CD14-positive monocyte (primary cell): ENCODE measurements around the gene PEX5. TPM values are rescaled to one million over a fixed set of nuclear protein-coding genes. Genes with fewer than 3 reads are reported as not detected.

Experiments
- DNase-seq, 3 donors: peaks; one replicate each; pipeline ENCODE4 v3.0.0-alpha.2; 2011 to 2022
- H2AFZ ChIP-seq: 2 replicates; pipeline ENCODE4 v1.6.0; 2012; ENCODE audit warnings: mild to moderate bottlenecking, low read depth, low read length, inconsistent platforms; ENCODE audit not compliant: insufficient read depth, poor library complexity, severe bottlenecking
- H3K27ac ChIP-seq, 2 donors: 1 replicate in 1 of 2; 2 replicates in 1 of 2; pipeline ENCODE4 v1.5.1; 2012 to 2013; ENCODE audit warnings: low read length in 2 of 2, control low read depth in 1 of 2, inconsistent platforms in 1 of 2, low read depth in 1 of 2, mild to moderate bottlenecking in 1 of 2
- H3K27me3 ChIP-seq, 2 donors: one replicate each; pipeline versions ENCODE4 v1.6.0 to v1.6.1; 2011 to 2013; ENCODE audit warnings: low read length in 2 of 2; ENCODE audit not compliant: control insufficient read depth in 2 of 2, insufficient read depth in 2 of 2
- H3K36me3 ChIP-seq, 2 donors: replicated peaks in 1 of 2; 1 replicate in 1 of 2; 2 replicates in 1 of 2; pipeline versions ENCODE4 v1.5.1 to v1.6.1; 2012 to 2013; ENCODE audit warnings: low read length in 2 of 2, control low read depth in 1 of 2, inconsistent platforms in 1 of 2, mild to moderate bottlenecking in 1 of 2; ENCODE audit not compliant: insufficient read depth in 2 of 2, control insufficient read depth in 1 of 2
- H3K4me1 ChIP-seq, 2 donors: 1 replicate in 1 of 2; 2 replicates in 1 of 2; pipeline versions ENCODE4 v1.5.1 to v1.6.1; 2012 to 2013; ENCODE audit warnings: low read length in 2 of 2, control low read depth in 1 of 2, inconsistent platforms in 1 of 2, mild to moderate bottlenecking in 1 of 2, moderate library complexity in 1 of 2; ENCODE audit not compliant: insufficient read depth in 2 of 2, control insufficient read depth in 1 of 2
- H3K4me2 ChIP-seq: replicated peaks from 2 replicates; pipeline ENCODE3; 2012; ENCODE audit warnings: low read length, moderate library complexity, mild to moderate bottlenecking; ENCODE audit not compliant: poor library complexity, severe bottlenecking; ENCODE audit errors: extremely low read depth
- H3K4me3 ChIP-seq, 3 experiments: fragments of 200-600 bp in 1 of 3; sonication (generic) in 1 of 3; replicated peaks in 1 of 3; 1 replicate in 2 of 3; 2 replicates in 1 of 3; pipeline ENCODE4 v1.5.1; 2011 to 2013; ENCODE audit warnings: low read length in 3 of 3, mild to moderate bottlenecking in 3 of 3, control low read depth in 2 of 3, low read depth in 2 of 3, inconsistent platforms in 1 of 3, moderate library complexity in 1 of 3
- H3K79me2 ChIP-seq: 2 replicates; pipeline ENCODE4 v1.6.0; 2012; ENCODE audit warnings: mild to moderate bottlenecking, control low read depth, inconsistent platforms, low read length, moderate library complexity; ENCODE audit not compliant: insufficient read depth
- H3K9ac ChIP-seq: 2 replicates; pipeline ENCODE4 v1.6.0; 2017; ENCODE audit warnings: low read length, mild to moderate bottlenecking; ENCODE audit not compliant: insufficient read depth, poor library complexity, severe bottlenecking
- H3K9me3 ChIP-seq, 2 donors: replicated peaks in 1 of 2; 1 replicate in 1 of 2; 2 replicates in 1 of 2; pipeline versions ENCODE4 v1.5.1 to v1.6.1; 2012 to 2013; ENCODE audit warnings: low read length in 2 of 2, control low read depth in 1 of 2; ENCODE audit not compliant: control insufficient read depth in 1 of 2, insufficient read depth in 1 of 2
- H4K20me1 ChIP-seq: 2 replicates; pipeline ENCODE4 v1.6.0; 2012; ENCODE audit warnings: mild to moderate bottlenecking, low read length, control low read depth, moderate library complexity; ENCODE audit not compliant: insufficient read depth
- H3K27ac Mint-ChIP-seq, 7 donors: one replicate each; pipeline ENCODE4 v1.8.0; 2020; ENCODE audit warnings: mild to moderate bottlenecking in 7 of 7, mixed read lengths in 7 of 7, moderate library complexity in 6 of 7, inconsistent platforms in 2 of 7
- H3K27me3 Mint-ChIP-seq, 3 donors: one replicate each; pipeline ENCODE4 v1.8.0; 2021 to 2022; ENCODE audit warnings: low read depth in 3 of 3, mild to moderate bottlenecking in 3 of 3, mixed read lengths in 3 of 3, moderate library complexity in 3 of 3, inconsistent platforms in 1 of 3
- H3K36me3 Mint-ChIP-seq, 2 donors: one replicate each; pipeline ENCODE4 v1.8.0; 2020; ENCODE audit warnings: mixed read lengths in 2 of 2, inconsistent platforms in 1 of 2, mild to moderate bottlenecking in 1 of 2
- H3K4me1 Mint-ChIP-seq: one replicate; pipeline ENCODE4 v1.8.0; 2020; ENCODE audit warnings: mild to moderate bottlenecking, mixed read lengths
- H3K4me3 Mint-ChIP-seq, 2 donors: one replicate each; pipeline ENCODE4 v1.8.0; 2020; ENCODE audit warnings: mild to moderate bottlenecking in 2 of 2, mixed read lengths in 2 of 2, moderate library complexity in 1 of 2
- H3K9me3 Mint-ChIP-seq, 7 donors: one replicate each; pipeline ENCODE4 v1.8.0; 2020 to 2022; ENCODE audit warnings: mixed read lengths in 7 of 7, mild to moderate bottlenecking in 6 of 7, moderate library complexity in 6 of 7, inconsistent platforms in 2 of 7
- WGBS: methylation state at CpG from one replicate; pipeline ENCODE4 v1.1.5; 2013; ENCODE audit warnings: missing lambda C conversion rate; ENCODE audit not compliant: insufficient coverage; 5-methylcytosine and 5-hydroxymethylcytosine counted together
- intact Hi-C, 2 donors: fragments of 100-400 bp; cut with micrococcal nuclease; formaldehyde crosslinking; loops; one replicate each; pipeline versions ENCODE4 v1.15.0 to v1.15.1; 2023
- polyA plus RNA-seq, 3 donors: library from polyadenylated mRNA; depleted of rRNA in 1 of 3; unstranded in 2 of 3; stranded (reverse) in 1 of 3; fragments of 300-500 nt in 2 of 3; fragments of >200 nt in 1 of 3; fragmentation: Illumina TruSeq in 2 of 3; gene quantifications; 1 replicate in 2 of 3; 2 replicates in 1 of 3; pipeline ENCODE4 v1.2.3, GENCODE V29; 2012 to 2021
- TF ChIP-seq, protein P1 (sequence below): fragments of 200-600 bp; IDR thresholded peaks from one replicate; pipeline ENCODE4 v1.8.0; 2022; ENCODE audit warnings: antibody characterized with exemption, mild to moderate bottlenecking

PEX5 gene
- polyA plus RNA-seq, 3 donors, result 4.3 to 11.3 (median 7.1) TPM

DNA sequence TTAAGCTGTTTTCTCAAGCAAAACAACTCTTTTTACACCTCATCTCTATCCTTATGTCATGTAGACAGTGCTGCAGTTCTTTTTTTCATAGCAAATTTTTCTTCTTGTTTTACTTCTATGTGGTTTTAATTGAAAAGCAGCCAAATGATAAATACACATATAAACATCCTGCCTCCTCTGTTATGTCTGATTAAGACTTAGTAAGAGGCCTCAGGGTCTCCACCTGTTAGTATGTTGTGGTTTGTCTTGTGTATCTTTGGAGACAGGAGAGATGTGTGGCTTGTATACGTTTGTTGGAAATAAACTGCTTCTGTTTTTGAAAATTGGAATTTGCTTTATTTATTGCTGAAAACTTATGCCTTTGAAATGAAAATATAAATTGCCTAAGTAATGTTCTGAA lies 32.0 kb downstream of the PEX5 start:
- intact Hi-C loops, result loop anchor here (5.0 to 10.0 kb wide), 3 partner anchors 236 to 583 kb away; no protein-coding TSS in a partner anchor
- DNase-seq, result no peak
- no peaks in the 10 kb centered on the region for H3K36me3 Mint-ChIP-seq
- peaks cover 0 to 2% (median 0%) of the 10 kb centered on the region in 3 donors for H3K27me3 Mint-ChIP-seq
- Histone ChIP-seq H3K9me3 (no peaks in the 10 kb centered on the region), H3K27me3 (no peaks in the 10 kb centered on the region), H3K4me1 (no peaks in the 10 kb centered on the region), H3K4me2 (no peak overlapping the region), H2AFZ (no peak overlapping the region), H3K79me2 (no peaks in the 10 kb centered on the region), H3K4me3 (no peak overlapping the region), H3K27ac (no peak overlapping the region), H4K20me1 (no peaks in the 10 kb centered on the region), H3K9ac (no peak overlapping the region), H3K36me3 (no peaks in the 10 kb centered on the region)
- H3K9me3 Mint-ChIP-seq, result peaks cover 0 to 5% (median 3%) of the 10 kb centered on the region in 7 donors
- TF ChIP-seq, protein P1, sequence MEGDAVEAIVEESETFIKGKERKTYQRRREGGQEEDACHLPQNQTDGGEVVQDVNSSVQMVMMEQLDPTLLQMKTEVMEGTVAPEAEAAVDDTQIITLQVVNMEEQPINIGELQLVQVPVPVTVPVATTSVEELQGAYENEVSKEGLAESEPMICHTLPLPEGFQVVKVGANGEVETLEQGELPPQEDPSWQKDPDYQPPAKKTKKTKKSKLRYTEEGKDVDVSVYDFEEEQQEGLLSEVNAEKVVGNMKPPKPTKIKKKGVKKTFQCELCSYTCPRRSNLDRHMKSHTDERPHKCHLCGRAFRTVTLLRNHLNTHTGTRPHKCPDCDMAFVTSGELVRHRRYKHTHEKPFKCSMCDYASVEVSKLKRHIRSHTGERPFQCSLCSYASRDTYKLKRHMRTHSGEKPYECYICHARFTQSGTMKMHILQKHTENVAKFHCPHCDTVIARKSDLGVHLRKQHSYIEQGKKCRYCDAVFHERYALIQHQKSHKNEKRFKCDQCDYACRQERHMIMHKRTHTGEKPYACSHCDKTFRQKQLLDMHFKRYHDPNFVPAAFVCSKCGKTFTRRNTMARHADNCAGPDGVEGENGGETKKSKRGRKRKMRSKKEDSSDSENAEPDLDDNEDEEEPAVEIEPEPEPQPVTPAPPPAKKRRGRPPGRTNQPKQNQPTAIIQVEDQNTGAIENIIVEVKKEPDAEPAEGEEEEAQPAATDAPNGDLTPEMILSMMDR, result no peak
- H3K4me3 Mint-ChIP-seq, result no peak overlapping the region
- whole genome bisulfite sequencing, result no CpG with 5 or more reads among the region's 1 CpG
- no peak overlapping the region for H3K27ac Mint-ChIP-seq
- no peaks in the 10 kb centered on the region for H3K4me1 Mint-ChIP-seq

- Histone ChIP-seq H3K4me1 (no peaks in the 10 kb centered on the region), H3K27ac (no peak overlapping the region), H3K36me3 (no peaks in the 10 kb centered on the region), H3K9me3 (no peaks in the 10 kb centered on the region), H3K27me3 (no peaks in the 10 kb centered on the region), H3K4me2 (no peak overlapping the region), H3K79me2 (no peaks in the 10 kb centered on the region), H3K4me3 (no peak overlapping the region), H3K9ac (no peak overlapping the region), H4K20me1 (no peaks in the 10 kb centered on the region), H2AFZ (no peak overlapping the region)
- H3K4me3 Mint-ChIP-seq, result no peak overlapping the region
- no CpG with 5 or more reads among the region's 2 CpGs for WGBS
- no peaks in the 10 kb centered on the region for H3K36me3 Mint-ChIP-seq
- H3K27ac Mint-ChIP-seq, result no peak overlapping the region
- H3K9me3 Mint-ChIP-seq, result peaks cover 3 to 12% (median 7%) of the 10 kb centered on the region in 7 donors
- H3K27me3 Mint-ChIP-seq, result peaks cover 0 to 5% (median 1%) of the 10 kb centered on the region in 3 donors
- no peak for DNase-seq
- TF ChIP-seq, protein P1, result no peak
- intact Hi-C loops, result loop anchor here in 1 of 2 donors (10.0 kb wide), 1 partner anchor 575 kb away; no protein-coding TSS in a partner anchor
- H3K4me1 Mint-ChIP-seq, result no peaks in the 10 kb centered on the region
These were observed 40.3 kb downstream of the PEX5 start for GRCh38 chr12:7229741-7230140.
